GM12878 (cell line): ENCODE results near the gene SUCO.

Source experiments
- CTCF ChIP-seq, 3 experiments: IDR thresholded peaks in 2 of 3; conservative IDR thresholded peaks in 1 of 3; 2 replicates each; pipeline ENCODE4 v1.5.1; 2011; ENCODE audit warnings: low read depth in 3 of 3, low read length in 3 of 3, mild to moderate bottlenecking in 3 of 3, control low read depth in 2 of 3, moderate library complexity in 2 of 3, inconsistent platforms in 1 of 3, mixed read lengths in 1 of 3; ENCODE audit not compliant: control insufficient read depth in 2 of 3, insufficient read depth in 1 of 3; ENCODE audit errors: extremely low read depth in 1 of 3
- EZH2 ChIP-seq: IDR thresholded peaks from 2 replicates; pipeline ENCODE4 v1.6.1; 2012; ENCODE audit warnings: low read depth, mild to moderate bottlenecking, control low read depth, inconsistent platforms, low read length, borderline replicate concordance; ENCODE audit not compliant: control insufficient read depth
- HDAC2 ChIP-seq: fragments of 200-600 bp; sonication (generic); IDR thresholded peaks from 2 replicates; pipeline ENCODE4 v1.6.1; 2017
- NR2C2 ChIP-seq: IDR thresholded peaks from 2 replicates; pipeline ENCODE4 v1.6.1; 2011; ENCODE audit warnings: borderline replicate concordance, low read depth; ENCODE audit not compliant: control insufficient read depth, insufficient read length
- PBX3 ChIP-seq: IDR thresholded peaks from 2 replicates; pipeline ENCODE4 v1.6.1; 2011; ENCODE audit warnings: mild to moderate bottlenecking, low read depth, low read length, moderate library complexity; ENCODE audit not compliant: insufficient replicate concordance
- POLR2AphosphoS5 ChIP-seq: IDR thresholded peaks from 2 replicates; pipeline ENCODE4 v1.6.1; 2011; ENCODE audit warnings: mild to moderate bottlenecking, low read length, inconsistent platforms
- ZNF274 ChIP-seq: IDR thresholded peaks from one replicate; pipeline ENCODE4 v1.8.0; 2011; ENCODE audit not compliant: insufficient read length, insufficient read depth

GRCh38 chr1:172603816-172604215 is 70.9 kb downstream of the SUCO start:
- no peak for TF ChIP-seq HDAC2
- TF ChIP-seq POLR2AphosphoS5 = no peak
- TF ChIP-seq EZH2 = no peak
- no peak for TF ChIP-seq CTCF (IDR thresholded peaks at IDR 0.05 in 2 of 3, conservative IDR thresholded peaks at IDR 0.05 in 1 of 3; ENCODE audit: control insufficient read depth in 2 of 3, extremely low read depth in 1 of 3, insufficient read depth in 1 of 3, low read depth in 3 of 3, low read length in 3 of 3)
- no peak for TF ChIP-seq PBX3
- TF ChIP-seq NR2C2 = no peak
- TF ChIP-seq ZNF274 = no peak
